GM18858 (cell line): ENCODE measurements around the gene ZNF438.

Source experiments
- ATAC-seq: cut with Tn5 transposase; IDR thresholded peaks from one replicate; pipeline ENCODE4 v1.9.1; 2021; ENCODE audit not compliant: unreplicated experiment

Gene ZNF438

GRCh38 chr10:30830315-30831230 is 201.1 kb downstream of the ZNF438 start:
- no peak for ATAC-seq

- no peak for ATAC-seq
Observed at GRCh38 chr10:30829901-30830300, 201.8 kb downstream of the ZNF438 start.

DNA sequence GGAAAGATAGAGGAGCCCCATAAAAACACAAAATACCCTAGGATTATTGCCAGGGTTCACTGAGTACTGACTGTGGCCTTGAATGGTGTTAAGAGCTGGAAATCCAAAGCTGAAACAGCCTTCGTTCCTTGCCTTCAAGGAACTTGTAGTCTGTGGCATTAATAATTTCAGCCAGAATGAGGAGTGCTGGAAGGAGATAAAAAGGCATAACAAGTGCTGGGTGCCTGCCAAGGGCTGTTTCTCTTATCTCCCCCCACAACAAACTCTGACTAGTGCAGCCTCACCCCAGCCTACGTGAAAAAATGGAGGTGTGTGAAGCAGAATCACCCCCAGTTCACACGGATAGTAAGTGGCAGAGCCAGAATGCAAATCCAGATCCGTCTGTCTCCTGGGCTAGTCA is 203.0 kb downstream of the ZNF438 start:
- no peak for ATAC-seq

DNA sequence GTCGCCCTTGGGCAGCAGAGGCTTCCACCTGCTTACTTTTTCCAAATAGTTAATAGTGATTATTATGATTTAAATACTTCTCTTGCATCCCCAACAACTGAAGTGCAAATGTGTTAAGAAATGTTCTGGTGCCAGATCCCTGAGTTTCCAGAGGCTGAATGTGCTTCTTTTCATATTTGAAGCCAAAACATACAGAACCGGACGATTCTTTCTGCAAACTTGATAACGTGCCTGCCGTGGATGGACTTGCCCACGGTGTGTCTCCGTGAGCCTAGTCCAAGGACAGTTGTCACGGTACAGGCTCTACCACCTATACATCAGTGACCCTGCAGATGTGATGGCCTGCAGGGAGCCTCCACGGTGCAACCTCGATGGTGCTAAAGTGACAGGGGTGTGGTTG is 203.5 kb downstream of the ZNF438 start:
- no peak for ATAC-seq

GRCh38 chr10:30827531-30828120 is 204.0 kb downstream of the ZNF438 start:
- no peak for ATAC-seq

DNA sequence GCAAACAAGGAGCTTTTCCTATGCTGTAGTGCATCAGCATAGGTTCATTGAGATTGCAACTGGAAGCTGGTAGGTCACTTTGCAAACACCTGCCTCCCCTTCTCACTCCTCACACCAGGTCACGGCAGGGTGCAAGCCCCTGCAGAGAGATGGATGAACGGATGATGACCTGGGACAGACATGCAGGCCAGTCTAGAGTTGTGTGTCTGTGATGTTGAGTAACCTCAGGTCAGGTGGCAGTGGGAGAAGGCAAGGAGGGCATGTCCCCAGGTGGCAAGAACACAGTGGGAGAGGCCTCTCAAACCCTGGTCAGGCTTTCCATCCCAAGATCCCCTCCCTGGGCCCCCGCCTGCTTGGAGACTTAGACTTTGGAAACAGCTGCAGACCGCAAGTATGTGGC is 205.0 kb downstream of the ZNF438 start:
- no peak for ATAC-seq

GRCh38 chr10:30825495-30825894 is 206.2 kb downstream of the ZNF438 start:
- no peak for ATAC-seq

GRCh38 chr10:30825022-30825421 is 206.6 kb downstream of the ZNF438 start:
- ATAC-seq: no peak

DNA sequence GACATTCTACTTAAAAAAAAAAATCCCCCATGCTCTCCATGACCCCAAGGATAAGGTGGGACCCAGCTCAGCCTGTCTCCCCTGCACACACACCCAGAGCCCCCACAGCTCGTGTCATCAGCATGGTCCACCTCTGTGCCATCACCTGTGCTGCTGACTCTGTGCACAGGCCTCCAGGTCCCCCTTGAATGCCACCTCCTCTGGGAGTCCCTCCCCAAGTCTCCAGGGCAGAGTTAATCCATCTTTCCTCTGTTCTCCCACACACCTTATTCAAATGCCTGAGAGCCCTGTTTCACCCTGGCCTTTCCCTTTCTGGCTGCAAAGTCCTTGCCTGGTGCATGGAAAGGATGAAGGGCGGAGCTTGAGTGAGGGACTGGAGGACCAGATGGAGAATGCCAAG is 208.0 kb downstream of the ZNF438 start:
- no peak for ATAC-seq

- ATAC-seq: no peak
Observed at GRCh38 chr10:30822693-30823465, 208.8 kb downstream of the ZNF438 start.

- no peak for ATAC-seq
Observed at GRCh38 chr10:30821994-30822692, 209.5 kb downstream of the ZNF438 start.

DNA sequence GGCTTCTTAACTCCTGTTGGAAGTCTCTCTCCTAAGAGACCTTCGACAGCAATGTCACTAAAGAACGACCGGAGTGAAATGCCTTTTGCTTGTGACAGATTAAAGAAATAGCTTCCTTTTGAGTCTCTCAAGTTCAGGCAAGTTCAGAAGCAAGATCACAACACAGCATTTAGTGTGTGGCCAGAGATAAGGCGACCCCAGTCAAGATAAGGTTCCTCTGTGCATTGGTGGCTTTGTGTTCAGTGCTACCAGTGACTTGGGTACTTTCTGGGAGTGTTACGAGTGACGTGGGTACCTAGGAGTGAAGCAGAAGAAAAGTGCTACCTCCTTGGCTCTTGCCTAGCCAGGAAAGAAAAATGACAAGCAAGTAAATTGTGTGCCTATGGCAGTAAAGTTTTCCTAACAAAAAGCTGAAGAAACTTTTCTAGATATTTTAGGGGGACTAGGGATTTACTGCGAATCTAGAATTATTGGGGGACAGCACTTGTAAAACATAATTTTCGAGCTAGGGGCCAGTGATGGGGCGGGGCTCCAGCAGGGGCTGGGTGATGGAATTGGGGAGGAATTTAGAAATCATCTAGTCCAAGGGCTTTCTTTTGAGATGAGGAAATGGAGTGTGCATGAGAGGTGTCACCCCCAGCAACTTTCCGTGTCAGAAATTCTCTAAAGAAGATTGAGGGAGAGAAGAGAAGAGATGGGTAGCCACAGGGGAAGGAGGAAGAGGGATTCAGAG is 210.2 kb downstream of the ZNF438 start:
- no peak for ATAC-seq

- no peak for ATAC-seq
Observed at GRCh38 chr10:30820261-30820991, 211.2 kb downstream of the ZNF438 start.

DNA sequence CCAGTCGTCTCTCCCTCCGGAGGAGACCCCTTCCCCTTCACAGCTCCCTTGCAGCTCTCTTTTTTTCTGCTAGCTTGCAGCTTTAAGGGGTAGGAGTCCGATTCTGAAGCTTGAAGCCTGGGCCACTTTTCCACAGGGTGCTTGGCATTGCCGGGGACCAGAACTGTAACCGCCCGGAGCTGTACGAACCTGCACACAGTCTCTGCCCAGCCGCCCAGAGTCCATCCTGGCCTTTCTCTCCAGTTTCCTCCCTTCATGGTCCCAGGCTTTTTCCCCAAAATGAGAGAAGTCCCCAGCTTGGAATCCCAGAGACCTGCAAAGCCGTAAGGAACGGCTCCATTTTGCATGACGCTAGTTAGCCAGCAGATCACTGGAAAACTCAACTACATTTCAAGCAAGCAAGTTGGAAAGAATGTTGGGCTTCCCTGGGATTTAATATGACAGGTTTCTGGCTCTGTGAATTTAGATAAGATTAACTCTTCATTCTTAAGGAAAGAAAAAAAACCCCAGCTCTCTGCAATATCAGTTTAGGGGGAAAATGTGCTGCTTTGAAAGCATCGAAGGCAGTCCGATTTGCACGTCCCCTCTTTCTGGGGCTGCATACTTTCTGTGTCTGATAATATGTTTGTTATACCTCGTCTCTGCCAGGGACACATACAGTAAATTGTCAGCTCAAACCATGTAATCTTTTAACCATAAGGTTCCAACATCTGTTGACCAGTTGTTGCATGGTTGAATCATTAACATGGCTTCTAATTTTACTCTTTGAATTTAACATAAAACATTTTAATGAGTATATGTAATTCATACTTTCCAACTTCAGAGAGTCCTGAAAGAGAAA is 212.1 kb downstream of the ZNF438 start:
- no peak for ATAC-seq

DNA sequence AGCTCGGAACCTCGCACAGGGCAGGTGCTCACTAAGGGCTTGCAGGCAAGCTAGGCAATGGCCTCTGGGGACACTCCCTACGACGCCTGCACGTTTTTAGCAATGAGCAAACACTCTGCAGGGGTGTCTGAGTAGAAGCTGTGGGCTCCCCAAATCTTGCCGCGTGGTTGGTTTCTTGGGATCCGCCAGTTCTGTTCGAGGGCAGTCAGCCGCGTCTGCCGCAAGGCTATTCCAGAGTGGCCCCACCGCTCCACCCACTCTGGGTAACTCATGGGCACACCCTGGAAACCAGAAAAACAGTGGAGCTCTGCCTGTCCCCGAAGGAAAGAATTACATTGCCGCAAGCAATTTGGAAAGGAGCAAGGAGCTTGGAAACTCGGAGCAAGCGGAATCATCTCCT is 212.8 kb downstream of the ZNF438 start:
- ATAC-seq: no peak

DNA sequence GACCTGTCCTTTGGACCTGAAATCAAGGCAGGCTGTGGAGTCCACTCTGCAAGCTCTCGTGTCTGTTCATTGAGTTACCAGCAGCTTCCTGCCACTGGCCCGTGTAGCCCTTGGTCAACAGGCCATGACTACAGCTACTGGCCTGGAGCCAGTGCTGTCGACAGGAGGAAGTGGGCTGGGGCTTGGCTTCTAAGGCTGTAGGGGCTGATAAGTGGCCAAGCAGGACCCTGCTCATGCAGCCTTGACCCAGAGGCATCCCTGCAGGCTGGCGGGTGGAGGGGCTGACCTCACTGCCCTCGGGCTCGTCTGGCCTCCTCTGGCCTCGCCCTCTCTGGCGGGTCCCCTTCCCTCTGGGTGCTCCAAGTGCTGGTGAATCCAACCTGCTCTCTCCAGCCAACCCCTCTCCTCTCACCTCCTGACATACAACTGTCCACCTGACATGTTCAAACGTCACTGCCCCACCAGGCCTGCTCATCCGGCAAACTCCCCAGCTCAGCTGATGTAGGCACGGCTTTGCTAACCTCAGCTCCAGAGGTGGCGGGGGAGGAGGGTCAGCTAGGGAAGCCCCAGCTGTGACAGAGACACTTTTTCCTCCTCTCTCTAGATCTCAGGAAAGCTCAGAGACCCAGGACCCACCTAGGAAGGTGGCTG is 213.5 kb downstream of the ZNF438 start:
- no peak for ATAC-seq

DNA sequence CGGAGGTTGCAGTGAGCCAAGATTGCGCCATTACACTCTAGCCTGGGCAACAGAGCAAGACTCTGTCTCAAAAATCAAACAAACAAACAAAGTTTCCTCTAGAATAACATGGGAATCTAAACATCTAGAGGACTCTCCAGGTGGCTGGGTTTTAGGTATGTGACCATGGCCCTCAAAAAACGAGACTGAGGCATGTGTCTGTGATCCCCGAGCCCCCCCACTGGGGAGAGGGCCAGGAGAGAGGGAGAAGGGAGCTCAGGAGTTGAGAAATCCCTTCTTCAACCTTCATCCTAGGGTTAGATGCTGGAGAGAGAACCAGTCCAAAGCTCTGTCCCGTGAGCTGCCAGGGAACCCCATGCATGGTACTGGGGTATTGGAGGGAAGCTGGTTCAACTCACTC is 214.1 kb downstream of the ZNF438 start:
- no peak for ATAC-seq

DNA sequence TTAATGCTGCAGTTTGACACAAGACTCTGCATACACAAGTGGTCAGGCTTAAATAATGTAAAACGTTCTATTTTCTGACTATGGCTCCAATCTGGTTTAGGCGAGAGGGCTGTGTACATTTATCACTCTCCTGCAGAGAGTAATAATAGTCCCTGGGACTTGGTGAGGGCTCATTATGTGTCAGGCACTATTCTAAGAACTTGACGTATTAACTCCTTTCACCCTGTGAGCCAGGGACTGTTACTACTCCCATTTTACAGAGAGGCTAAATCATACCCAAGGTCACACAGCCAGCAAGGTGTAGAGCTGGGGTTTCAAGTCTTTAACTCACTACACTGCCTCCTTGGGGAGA is 214.9 kb downstream of the ZNF438 start:
- ATAC-seq: no peak
